CD4-positive, alpha-beta memory T cell (primary cell): Measurements from ENCODE around the gene AIFM3. TPM values are rescaled to one million over a fixed set of nuclear protein-coding genes. Genes with fewer than 3 reads are reported as not detected.
A peak's percentile ranks its signal among the peaks of the same experiment; 100 is the strongest.

Experiments used
- CTCF ChIA-PET: fragments of 350-600 bp; sonication (Branson Sonifier 250); formaldehyde crosslinking; loops from one replicate; lab custom pipeline; 2021; ENCODE audit warnings: inconsistent platforms; ENCODE audit not compliant: partially characterized antibody; lab: Charles Lee
- POLR2A ChIA-PET: fragments of 350-600 bp; sonication (Branson Sonifier 250); formaldehyde crosslinking; loops from one replicate; lab custom pipeline; 2021; ENCODE audit not compliant: partially characterized antibody; lab: Charles Lee
- DNase-seq, 5 donors: peaks; one replicate each; pipeline versions ENCODE4 v3.0.0 to v3.0.0-alpha.2; 2020 to 2022; ENCODE audit warnings: mixed read lengths in 1 of 5
- H3K27ac ChIP-seq: one replicate; pipeline ENCODE4 v1.7.0; 2013; ENCODE audit warnings: low read depth, low read length
- H3K27me3 ChIP-seq: 2 replicates; pipeline ENCODE4 v1.7.0; 2013; ENCODE audit warnings: mild to moderate bottlenecking, low read length, moderate library complexity; ENCODE audit not compliant: insufficient read depth
- H3K36me3 ChIP-seq: 2 replicates; pipeline ENCODE4 v1.7.0; 2013; ENCODE audit warnings: mild to moderate bottlenecking, low read length, moderate library complexity; ENCODE audit not compliant: insufficient read depth
- H3K4me1 ChIP-seq: 2 replicates; pipeline ENCODE4 v1.7.0; 2013; ENCODE audit warnings: mild to moderate bottlenecking, low read length, moderate library complexity; ENCODE audit not compliant: insufficient read depth
- H3K4me3 ChIP-seq, 2 donors: one replicate each; pipeline ENCODE4 v1.7.0; 2013; ENCODE audit warnings: low read length in 2 of 2, mild to moderate bottlenecking in 1 of 2
- H3K9me3 ChIP-seq, 2 donors: one replicate each; pipeline ENCODE4 v1.7.0; 2013; ENCODE audit warnings: low read length in 2 of 2, control low read depth in 1 of 2; ENCODE audit not compliant: control insufficient read depth in 1 of 2
- H3K27ac Mint-ChIP-seq, 7 donors: one replicate each; pipeline ENCODE4 v1.8.0; 2020 to 2021; ENCODE audit warnings: mixed read lengths in 7 of 7, mild to moderate bottlenecking in 6 of 7, inconsistent platforms in 3 of 7, moderate library complexity in 3 of 7
- H3K27me3 Mint-ChIP-seq, 2 donors: one replicate each; pipeline ENCODE4 v1.8.0; 2020 to 2021; ENCODE audit warnings: mixed read lengths in 2 of 2
- H3K36me3 Mint-ChIP-seq, 2 donors: one replicate each; pipeline ENCODE4 v1.8.0; 2020 to 2021; ENCODE audit warnings: mixed read lengths in 2 of 2, inconsistent platforms in 1 of 2, mild to moderate bottlenecking in 1 of 2
- H3K4me1 Mint-ChIP-seq, 4 donors: one replicate each; pipeline ENCODE4 v1.8.0; 2020 to 2021; ENCODE audit warnings: mixed read lengths in 4 of 4, mild to moderate bottlenecking in 1 of 4
- H3K4me3 Mint-ChIP-seq, 8 donors: one replicate each; pipeline ENCODE4 v1.8.0; 2020 to 2021; ENCODE audit warnings: mixed read lengths in 8 of 8, mild to moderate bottlenecking in 7 of 8, moderate library complexity in 6 of 8, inconsistent platforms in 3 of 8
- H3K9me3 Mint-ChIP-seq, 8 donors: one replicate each; pipeline ENCODE4 v1.8.0; 2020 to 2021; ENCODE audit warnings: mixed read lengths in 8 of 8, mild to moderate bottlenecking in 5 of 8, inconsistent platforms in 3 of 8, moderate library complexity in 1 of 8
- intact Hi-C: fragments of 100-400 bp; cut with micrococcal nuclease; formaldehyde crosslinking; loops from one replicate; pipeline ENCODE4 v1.15.1; 2023
- polyA plus RNA-seq, 2 donors: library from polyadenylated mRNA; unstranded; fragments of 300-500 nt; fragmentation: Illumina TruSeq; gene quantifications; one replicate each; pipeline ENCODE4 v1.2.3, GENCODE V29; 2021
- total RNA-seq, 2 experiments: library from RNA; stranded (reverse); gene quantifications; one replicate each; pipeline ENCODE4 v1.2.3, GENCODE V29; 2021

The AIFM3 gene
- total and polyA plus RNA-seq, 4 experiments from 2014 or later = 0.55 to 1.0 TPM; not detected in 2

- CTCF ChIA-PET = interaction anchor here (1.0 kb wide), 1 partner anchor 11 kb away, joined by 3 read pairs; the partner anchor contains the start of gene P2RX6
- intact Hi-C loops = no loop called here
- Histone ChIP-seq H3K4me3 (no peak overlapping the region), H3K27me3 (no peaks in the 10 kb centered on the region), H3K27ac (no peak overlapping the region), H3K36me3 (no peaks in the 10 kb centered on the region), H3K4me1 (peaks cover 13% of the 10 kb centered on the region), H3K9me3 (no peaks in the 10 kb centered on the region)
- POLR2A ChIA-PET = no interaction called here
- no peak overlapping the region for H3K4me3 Mint-ChIP-seq
- no peak for DNase-seq
- peaks cover 15 to 16% of the 10 kb centered on the region in 2 donors for H3K27me3 Mint-ChIP-seq
- H3K9me3 Mint-ChIP-seq = no peaks in the 10 kb centered on the region
- H3K36me3 Mint-ChIP-seq = no peaks in the 10 kb centered on the region
- H3K4me1 Mint-ChIP-seq = peaks cover 7 to 14% (median 12%) of the 10 kb centered on the region in 4 donors
- H3K27ac Mint-ChIP-seq = peak overlapping the region in 1 of 7 donors; percentile 19
These were observed 59.0 kb downstream of the AIFM3 start for GRCh38 chr22:21025763-21026755.

- Mint-ChIP-seq H3K9me3 (no peaks in the 10 kb centered on the region), H3K4me3 (no peak overlapping the region), H3K27me3 (peaks cover 15 to 18% of the 10 kb centered on the region in 2 donors), H3K36me3 (no peaks in the 10 kb centered on the region), H3K4me1 (peaks cover 7 to 17% (median 12%) of the 10 kb centered on the region in 4 donors), H3K27ac (peak overlapping the region in 1 of 7 donors; percentile 31)
- ChIA-PET CTCF (no interaction called here), POLR2A (no interaction called here)
- intact Hi-C loops = no loop called here
- no peak for DNase-seq
- no peaks in the 10 kb centered on the region for H3K27me3 ChIP-seq
- no peaks in the 10 kb centered on the region for H3K36me3 ChIP-seq
- no peak overlapping the region for H3K27ac ChIP-seq
- H3K9me3 ChIP-seq = no peaks in the 10 kb centered on the region
- H3K4me1 ChIP-seq = peaks cover 13% of the 10 kb centered on the region
- no peak overlapping the region for H3K4me3 ChIP-seq
These were observed 60.0 kb downstream of the AIFM3 start for GRCh38 chr22:21026783-21027692.

- Mint-ChIP-seq H3K27ac (no peak overlapping the region), H3K27me3 (peaks cover 17 to 21% of the 10 kb centered on the region in 2 donors), H3K4me1 (peaks cover 7 to 21% (median 12%) of the 10 kb centered on the region in 4 donors), H3K4me3 (no peak overlapping the region), H3K36me3 (no peaks in the 10 kb centered on the region), H3K9me3 (no peaks in the 10 kb centered on the region)
- peaks cover 13% of the 10 kb centered on the region for H3K4me1 ChIP-seq
- H3K4me3 ChIP-seq = no peak overlapping the region
- H3K36me3 ChIP-seq = no peaks in the 10 kb centered on the region
- intact Hi-C loops = no loop called here
- no peak overlapping the region for H3K27ac ChIP-seq
- ChIA-PET CTCF (no interaction called here), POLR2A (no interaction called here)
- H3K27me3 ChIP-seq = peaks cover 6% of the 10 kb centered on the region
- no peaks in the 10 kb centered on the region for H3K9me3 ChIP-seq
- no peak for DNase-seq
These were observed 61.5 kb downstream of the AIFM3 start for GRCh38 chr22:21028277-21029251.

- Mint-ChIP-seq H3K36me3 (no peaks in the 10 kb centered on the region), H3K4me1 (peaks cover 7 to 21% (median 12%) of the 10 kb centered on the region in 4 donors), H3K27ac (no peak overlapping the region), H3K4me3 (peak overlapping the region in 1 of 8 donors; percentile 55), H3K27me3 (peaks cover 17 to 22% of the 10 kb centered on the region in 2 donors), H3K9me3 (no peaks in the 10 kb centered on the region)
- H3K9me3 ChIP-seq = no peaks in the 10 kb centered on the region
- no peak for DNase-seq
- ChIA-PET CTCF (no interaction called here), POLR2A (no interaction called here)
- H3K4me3 ChIP-seq = no peak overlapping the region
- H3K27ac ChIP-seq = no peak overlapping the region
- H3K27me3 ChIP-seq = peaks cover 6% of the 10 kb centered on the region
- no peaks in the 10 kb centered on the region for H3K36me3 ChIP-seq
- peaks cover 13% of the 10 kb centered on the region for H3K4me1 ChIP-seq
- intact Hi-C loops = no loop called here
These were observed 62.5 kb downstream of the AIFM3 start for GRCh38 chr22:21029486-21030025.

GRCh38 chr22:21030032-21030431 is 63.0 kb downstream of the AIFM3 start:
- Mint-ChIP-seq H3K27ac (peak overlapping the region in 1 of 7 donors; percentile 74), H3K4me1 (peaks cover 5 to 20% (median 11%) of the 10 kb centered on the region in 4 donors)

More at GRCh38 chr22:21030032-21030431, 63.0 kb downstream of the AIFM3 start:
- Histone ChIP-seq H3K27ac (no peak overlapping the region), H3K4me3 (no peak overlapping the region), H3K9me3 (no peaks in the 10 kb centered on the region), H3K4me1 (peaks cover 11% of the 10 kb centered on the region), H3K27me3 (peaks cover 6% of the 10 kb centered on the region), H3K36me3 (no peaks in the 10 kb centered on the region)
- CTCF ChIA-PET = no interaction called here
- Mint-ChIP-seq H3K36me3 (no peaks in the 10 kb centered on the region), H3K9me3 (no peaks in the 10 kb centered on the region), H3K27me3 (peaks cover 17 to 23% of the 10 kb centered on the region in 2 donors), H3K4me3 (peak overlapping the region in 1 of 8 donors; percentile 24)
- POLR2A ChIA-PET = no interaction called here
- DNase-seq = no peak
- intact Hi-C loops = no loop called here
